ENCODE results near the gene REM2.

GRCh38 chr14:22852940-22853767, 29.9 kb upstream of the REM2 start:
- no peak for TF ChIP-seq POLR2A (IDR thresholded peaks at IDR 0.05; ENCODE audit: extremely low read depth, insufficient read length)
- TF ChIP-seq, protein P1, sequence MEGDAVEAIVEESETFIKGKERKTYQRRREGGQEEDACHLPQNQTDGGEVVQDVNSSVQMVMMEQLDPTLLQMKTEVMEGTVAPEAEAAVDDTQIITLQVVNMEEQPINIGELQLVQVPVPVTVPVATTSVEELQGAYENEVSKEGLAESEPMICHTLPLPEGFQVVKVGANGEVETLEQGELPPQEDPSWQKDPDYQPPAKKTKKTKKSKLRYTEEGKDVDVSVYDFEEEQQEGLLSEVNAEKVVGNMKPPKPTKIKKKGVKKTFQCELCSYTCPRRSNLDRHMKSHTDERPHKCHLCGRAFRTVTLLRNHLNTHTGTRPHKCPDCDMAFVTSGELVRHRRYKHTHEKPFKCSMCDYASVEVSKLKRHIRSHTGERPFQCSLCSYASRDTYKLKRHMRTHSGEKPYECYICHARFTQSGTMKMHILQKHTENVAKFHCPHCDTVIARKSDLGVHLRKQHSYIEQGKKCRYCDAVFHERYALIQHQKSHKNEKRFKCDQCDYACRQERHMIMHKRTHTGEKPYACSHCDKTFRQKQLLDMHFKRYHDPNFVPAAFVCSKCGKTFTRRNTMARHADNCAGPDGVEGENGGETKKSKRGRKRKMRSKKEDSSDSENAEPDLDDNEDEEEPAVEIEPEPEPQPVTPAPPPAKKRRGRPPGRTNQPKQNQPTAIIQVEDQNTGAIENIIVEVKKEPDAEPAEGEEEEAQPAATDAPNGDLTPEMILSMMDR (IDR thresholded peaks at IDR 0.05; ENCODE audit: low read depth, low read length): peak; percentile 91
- peak; percentile 84 for TF ChIP-seq MYC (IDR thresholded peaks at IDR 0.05; ENCODE audit: low read depth, low read length)
- TF ChIP-seq, protein P2, sequence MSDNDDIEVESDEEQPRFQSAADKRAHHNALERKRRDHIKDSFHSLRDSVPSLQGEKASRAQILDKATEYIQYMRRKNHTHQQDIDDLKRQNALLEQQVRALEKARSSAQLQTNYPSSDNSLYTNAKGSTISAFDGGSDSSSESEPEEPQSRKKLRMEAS (IDR thresholded peaks at IDR 0.05; ENCODE audit: low read depth, low read length): peak; percentile 80

Data from NB4 (cell line).